HEK293 (cell line): Measurements from ENCODE around the gene PDK3.

Experiments
- CTCF ChIA-PET: fragments of 350-600 bp; formaldehyde crosslinking; extraction: SDS; loops from one replicate; lab custom pipeline; 2021; ENCODE audit warnings: antibody characterized with exemption; lab: Yijun Ruan, JAX
- POLR2A ChIA-PET: fragments of 300-600 bp; formaldehyde crosslinking; extraction: SDS; loops from one replicate; lab custom pipeline; 2020; ENCODE audit warnings: antibody characterized with exemption, inconsistent platforms; lab: Yijun Ruan, JAX
- H3K27ac ChIP-seq: fragments of 200-500 bp; sonication (Bioruptor generic); 2 replicates; pipeline ENCODE4 v1.5.1; 2014; ENCODE audit warnings: low read depth, low read length, control low read depth, inconsistent platforms; ENCODE audit errors: extremely low read depth
- H3K36me3 ChIP-seq, 2 experiments: fragments of 200-500 bp in 1 of 2; sonication (Bioruptor generic) in 1 of 2; 1 replicate in 1 of 2; 2 replicates in 1 of 2; pipeline ENCODE4 v1.5.1; 2014 to 2017; ENCODE audit warnings: inconsistent platforms in 2 of 2, low read length in 2 of 2; ENCODE audit not compliant: control insufficient read depth in 2 of 2, insufficient read depth in 1 of 2
- H3K4me1 ChIP-seq: fragments of 200-500 bp; sonication (Bioruptor generic); 2 replicates; pipeline ENCODE4 v1.5.1; 2014; ENCODE audit warnings: mild to moderate bottlenecking, low read length, inconsistent platforms; ENCODE audit not compliant: control insufficient read depth, insufficient read depth
- H3K4me3 ChIP-seq: 2 replicates; pipeline ENCODE4 v1.5.1; 2011; ENCODE audit warnings: low read depth, mild to moderate bottlenecking, control low read depth, low read length, moderate library complexity
- H3K9me3 ChIP-seq: fragments of 200-500 bp; sonication (Bioruptor generic); 2 replicates; pipeline ENCODE4 v1.5.1; 2014; ENCODE audit warnings: low read depth, low read length, inconsistent platforms; ENCODE audit not compliant: control insufficient read depth, insufficient read depth
- ATF2 ChIP-seq: fragments of 450-650 bp; formaldehyde crosslinking; IDR thresholded peaks from 2 replicates; pipeline ENCODE4 v1.5.1; 2016; ENCODE audit warnings: missing biosample characterization, missing genetic modification characterization, low read depth
- GLIS2 ChIP-seq: fragments of 450-650 bp; formaldehyde crosslinking; IDR thresholded peaks from 2 replicates; pipeline ENCODE4 v1.5.1; 2016; ENCODE audit warnings: missing biosample characterization, missing genetic modification characterization
- HOXC10 ChIP-seq: sonication (generic); formaldehyde crosslinking; IDR thresholded peaks from 2 replicates; pipeline ENCODE4 v1.8.1; 2023; ENCODE audit warnings: mild to moderate bottlenecking, missing genetic modification reagents
- HOXD13 ChIP-seq: sonication (generic); formaldehyde crosslinking; IDR thresholded peaks from 2 replicates; pipeline ENCODE4 v1.8.0; 2022; ENCODE audit warnings: missing genetic modification reagents, borderline replicate concordance
- MEIS1 ChIP-seq: sonication (generic); formaldehyde crosslinking; IDR thresholded peaks from 2 replicates; pipeline ENCODE4 v1.8.1; 2022; ENCODE audit warnings: missing genetic modification reagents, mild to moderate bottlenecking, borderline replicate concordance
- MZF1 ChIP-seq: fragments of 450-650 bp; formaldehyde crosslinking; IDR thresholded peaks from 2 replicates; pipeline ENCODE4 v1.5.1; 2017; ENCODE audit warnings: missing biosample characterization, missing genetic modification characterization, borderline replicate concordance
- PRDM4 ChIP-seq: fragments of 450-650 bp; formaldehyde crosslinking; IDR thresholded peaks from 2 replicates; pipeline ENCODE4 v1.5.1; 2017; ENCODE audit warnings: missing biosample characterization, missing genetic modification characterization
- SCRT1 ChIP-seq: fragments of 450-650 bp; formaldehyde crosslinking; IDR thresholded peaks from 2 replicates; pipeline ENCODE4 v1.5.1; 2016; ENCODE audit warnings: missing biosample characterization, missing genetic modification characterization, borderline replicate concordance
- SCRT2 ChIP-seq: fragments of 450-650 bp; formaldehyde crosslinking; IDR thresholded peaks from 2 replicates; pipeline ENCODE4 v1.5.1; 2016; ENCODE audit warnings: missing biosample characterization, missing genetic modification characterization
- SP3 ChIP-seq: fragments of 450-650 bp; formaldehyde crosslinking; IDR thresholded peaks from 2 replicates; pipeline ENCODE4 v1.5.1; 2016; ENCODE audit warnings: missing biosample characterization, missing genetic modification characterization
- ZBTB20 ChIP-seq: fragments of 450-650 bp; formaldehyde crosslinking; IDR thresholded peaks from 2 replicates; pipeline ENCODE4 v1.5.1; 2016; ENCODE audit warnings: missing biosample characterization, missing genetic modification characterization
- ZBTB8A ChIP-seq: fragments of 450-650 bp; formaldehyde crosslinking; IDR thresholded peaks from 2 replicates; pipeline ENCODE4 v1.5.1; 2016; ENCODE audit warnings: missing biosample characterization, missing genetic modification characterization
- ZFP3 ChIP-seq: fragments of 450-650 bp; formaldehyde crosslinking; IDR thresholded peaks from 2 replicates; pipeline ENCODE4 v1.5.1; 2016; ENCODE audit warnings: low read depth, missing biosample characterization, missing genetic modification characterization
- ZFP41 ChIP-seq: fragments of 450-650 bp; formaldehyde crosslinking; IDR thresholded peaks from 2 replicates; pipeline ENCODE4 v1.5.1; 2016; ENCODE audit warnings: missing biosample characterization, missing genetic modification characterization, borderline replicate concordance
- ZNF18 ChIP-seq: fragments of 450-650 bp; formaldehyde crosslinking; IDR thresholded peaks from 2 replicates; pipeline ENCODE4 v1.5.1; 2016; ENCODE audit warnings: missing biosample characterization, missing genetic modification characterization
- ZNF23 ChIP-seq: fragments of 450-650 bp; formaldehyde crosslinking; IDR thresholded peaks from 2 replicates; pipeline ENCODE4 v1.5.1; 2016; ENCODE audit warnings: missing biosample characterization, missing genetic modification characterization, borderline replicate concordance
- ZNF311 ChIP-seq: fragments of 450-650 bp; formaldehyde crosslinking; IDR thresholded peaks from 2 replicates; pipeline ENCODE4 v1.5.1; 2017; ENCODE audit warnings: missing biosample characterization, missing genetic modification characterization, borderline replicate concordance
- ZNF362 ChIP-seq: fragments of 450-650 bp; formaldehyde crosslinking; IDR thresholded peaks from 2 replicates; pipeline ENCODE4 v1.5.1; 2016; ENCODE audit warnings: missing biosample characterization, missing genetic modification characterization
- ZNF37A ChIP-seq: fragments of 450-650 bp; IDR thresholded peaks from 2 replicates; pipeline ENCODE4 v1.5.1; 2018; ENCODE audit warnings: missing biosample characterization, missing genetic modification characterization
- ZNF473 ChIP-seq: fragments of 450-650 bp; formaldehyde crosslinking; IDR thresholded peaks from 2 replicates; pipeline ENCODE4 v1.5.1; 2017; ENCODE audit warnings: missing biosample characterization, missing genetic modification characterization
- ZNF514 ChIP-seq: fragments of 450-650 bp; formaldehyde crosslinking; IDR thresholded peaks from 2 replicates; pipeline ENCODE4 v1.5.1; 2016; ENCODE audit warnings: missing biosample characterization, missing genetic modification characterization
- ZNF529 ChIP-seq: fragments of 450-650 bp; formaldehyde crosslinking; IDR thresholded peaks from 2 replicates; pipeline ENCODE4 v1.5.1; 2017; ENCODE audit warnings: missing genetic modification characterization, missing biosample characterization; ENCODE audit not compliant: insufficient replicate concordance
- ZNF600 ChIP-seq: fragments of 450-650 bp; formaldehyde crosslinking; IDR thresholded peaks from 2 replicates; pipeline ENCODE4 v1.5.1; 2016; ENCODE audit warnings: missing biosample characterization, missing genetic modification characterization
- ZNF624 ChIP-seq: fragments of 450-650 bp; formaldehyde crosslinking; IDR thresholded peaks from 2 replicates; pipeline ENCODE4 v1.5.1; 2017; ENCODE audit warnings: missing biosample characterization, missing genetic modification characterization
- ZNF677 ChIP-seq: fragments of 450-650 bp; IDR thresholded peaks from 2 replicates; pipeline ENCODE4 v1.5.0; 2018; ENCODE audit warnings: missing biosample characterization, mild to moderate bottlenecking, missing genetic modification characterization, moderate library complexity
- ZNF76 ChIP-seq: fragments of 450-650 bp; formaldehyde crosslinking; IDR thresholded peaks from 2 replicates; pipeline ENCODE4; 2016; ENCODE audit warnings: low read depth, missing biosample characterization, missing genetic modification characterization, borderline replicate concordance
- ZNF776 ChIP-seq: fragments of 450-650 bp; formaldehyde crosslinking; IDR thresholded peaks from 2 replicates; pipeline ENCODE4 v1.5.0; 2017; ENCODE audit warnings: missing biosample characterization, missing genetic modification characterization, borderline replicate concordance
- ZSCAN23 ChIP-seq: fragments of 450-650 bp; formaldehyde crosslinking; IDR thresholded peaks from 2 replicates; pipeline ENCODE4 v1.5.1; 2016; ENCODE audit warnings: missing biosample characterization, missing genetic modification characterization

Gene PDK3

GRCh38 chrX:24487571-24487970 lies 22.5 kb downstream of the PDK3 start:
- H3K9me3 ChIP-seq: no peaks in the 10 kb centered on the region
- no peaks in the 10 kb centered on the region for H3K36me3 ChIP-seq
- peaks cover 3% of the 10 kb centered on the region; the same call in 1 of the 2 replicates for H3K4me1 ChIP-seq
- H3K4me3 ChIP-seq: no peak overlapping the region
- no peak overlapping the region for H3K27ac ChIP-seq
- ChIA-PET CTCF (interaction anchor here (0.6 to 5.0 kb wide), 2 partner anchors 12 to 20 kb away, joined by 3 to 29 read pairs; no protein-coding TSS in a partner anchor), POLR2A (no interaction called here)
- TF ChIP-seq PRDM4 (no peak), ZNF529 (no peak), SP3 (tag by site-specific recombination) (no peak), ZNF18 (tag by site-specific recombination) (no peak), ZNF76 (tag by site-specific recombination) (no peak), ZNF37A (tag by site-specific recombination) (no peak), SCRT1 (no peak), ZBTB8A (tag by site-specific recombination) (no peak), ZNF600 (tag by site-specific recombination) (no peak), ZNF473 (tag by site-specific recombination) (no peak), ZNF362 (tag by site-specific recombination) (no peak)

GRCh38 chrX:24491741-24492140 lies 26.7 kb downstream of the PDK3 start:
- no peaks in the 10 kb centered on the region for H3K9me3 ChIP-seq
- ChIA-PET POLR2A (no interaction called here), CTCF (no interaction called here)
- H3K36me3 ChIP-seq: no peaks in the 10 kb centered on the region
- no peak for TF ChIP-seq ZNF514 (tag by site-specific recombination)
- no peak for TF ChIP-seq ZNF311 (tag by site-specific recombination)
- no peak for TF ChIP-seq HOXC10
- no peak for TF ChIP-seq ZFP3 (tag by site-specific recombination)
- no peak for TF ChIP-seq MZF1
- TF ChIP-seq ZBTB20 (tag by site-specific recombination): no peak
- no peak for TF ChIP-seq GLIS2 (tag by site-specific recombination)
- TF ChIP-seq ZSCAN23 (tag by site-specific recombination): no peak
- no peak for TF ChIP-seq SCRT2 (tag by site-specific recombination)
- TF ChIP-seq MEIS1 (CRISPR knock-in tag): no peak
- TF ChIP-seq HOXD13 (CRISPR knock-in tag): no peak
- no peak for TF ChIP-seq ZFP41 (tag by site-specific recombination)
- TF ChIP-seq ZNF624 (tag by site-specific recombination): no peak
- TF ChIP-seq ATF2 (tag by site-specific recombination): no peak
- TF ChIP-seq ZNF677 (tag by site-specific recombination): no peak
- no peak for TF ChIP-seq ZNF23
- no peak for TF ChIP-seq ZNF776 (tag by site-specific recombination)
- H3K4me1 ChIP-seq: peaks cover 12% of the 10 kb centered on the region
- no peak overlapping the region for H3K27ac ChIP-seq
- no peak overlapping the region for H3K4me3 ChIP-seq
